ENCODE data around the gene TRIO. TPM values are rescaled to one million over a fixed set of nuclear protein-coding genes. Genes with fewer than 3 reads are reported as not detected.

Gene TRIO
- total RNA-seq, 2 experiments from 2014 or later = 4.1 to 6.5 TPM

DNA sequence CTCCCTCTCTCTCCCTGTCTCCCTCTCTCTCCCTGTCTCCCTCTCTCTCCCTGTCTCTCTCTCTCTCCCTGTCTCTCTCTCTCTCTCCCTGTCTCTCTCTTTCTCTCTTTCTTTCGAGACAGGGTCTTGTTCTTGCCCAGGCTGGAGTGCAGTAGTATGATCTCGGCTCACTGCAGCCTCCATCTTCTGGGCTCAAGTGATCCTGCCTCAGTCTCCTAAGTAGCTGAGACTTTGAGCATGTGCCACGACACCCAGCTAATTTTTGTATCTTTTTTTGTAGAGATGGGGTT, 14.3 kb downstream of the TRIO start:
- Histone ChIP-seq H3K4me1 (ENCODE audit: insufficient read depth, low read length) (no peaks in the 10 kb centered on the region), H3K36me3 (ENCODE audit: insufficient read depth, low read length) (no peaks in the 10 kb centered on the region), H3K27me3 (ENCODE audit: control insufficient read depth in 1 of 2, insufficient read depth in 2 of 2, low read length in 2 of 2) (peaks cover 6 to 23% of the 10 kb centered on the region in 2 experiments), H3K4me3 (ENCODE audit: low read length) (no peak overlapping the region), H3K27ac (ENCODE audit: low read depth in 1 of 2, low read length in 2 of 2) (no peak overlapping the region), H3K9me3 (ENCODE audit: control insufficient read depth in 1 of 2, insufficient read depth in 1 of 2, low read length in 2 of 2) (no peaks in the 10 kb centered on the region)
- no peak overlapping the region for H3K4me3 Mint-ChIP-seq
- intact Hi-C loops (cut with DNase I, micrococcal nuclease) = no loop called here
- peaks cover 15% of the 10 kb centered on the region for H3K27me3 Mint-ChIP-seq
- H3K36me3 Mint-ChIP-seq (ENCODE audit: low read depth) = no peaks in the 10 kb centered on the region
- H3K4me1 Mint-ChIP-seq (ENCODE audit: low read depth) = no peaks in the 10 kb centered on the region
- ATAC-seq (ENCODE audit: poor library complexity) = no peak
- no peaks in the 10 kb centered on the region for H3K9me3 Mint-ChIP-seq
- DNase-seq = no peak
- ChIA-PET POLR2A (no interaction called here), CTCF (no interaction called here)
- TF ChIP-seq, protein P1, sequence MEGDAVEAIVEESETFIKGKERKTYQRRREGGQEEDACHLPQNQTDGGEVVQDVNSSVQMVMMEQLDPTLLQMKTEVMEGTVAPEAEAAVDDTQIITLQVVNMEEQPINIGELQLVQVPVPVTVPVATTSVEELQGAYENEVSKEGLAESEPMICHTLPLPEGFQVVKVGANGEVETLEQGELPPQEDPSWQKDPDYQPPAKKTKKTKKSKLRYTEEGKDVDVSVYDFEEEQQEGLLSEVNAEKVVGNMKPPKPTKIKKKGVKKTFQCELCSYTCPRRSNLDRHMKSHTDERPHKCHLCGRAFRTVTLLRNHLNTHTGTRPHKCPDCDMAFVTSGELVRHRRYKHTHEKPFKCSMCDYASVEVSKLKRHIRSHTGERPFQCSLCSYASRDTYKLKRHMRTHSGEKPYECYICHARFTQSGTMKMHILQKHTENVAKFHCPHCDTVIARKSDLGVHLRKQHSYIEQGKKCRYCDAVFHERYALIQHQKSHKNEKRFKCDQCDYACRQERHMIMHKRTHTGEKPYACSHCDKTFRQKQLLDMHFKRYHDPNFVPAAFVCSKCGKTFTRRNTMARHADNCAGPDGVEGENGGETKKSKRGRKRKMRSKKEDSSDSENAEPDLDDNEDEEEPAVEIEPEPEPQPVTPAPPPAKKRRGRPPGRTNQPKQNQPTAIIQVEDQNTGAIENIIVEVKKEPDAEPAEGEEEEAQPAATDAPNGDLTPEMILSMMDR (IDR thresholded peaks at IDR 0.05) = no peak
- no peak overlapping the region for H3K27ac Mint-ChIP-seq

DNA sequence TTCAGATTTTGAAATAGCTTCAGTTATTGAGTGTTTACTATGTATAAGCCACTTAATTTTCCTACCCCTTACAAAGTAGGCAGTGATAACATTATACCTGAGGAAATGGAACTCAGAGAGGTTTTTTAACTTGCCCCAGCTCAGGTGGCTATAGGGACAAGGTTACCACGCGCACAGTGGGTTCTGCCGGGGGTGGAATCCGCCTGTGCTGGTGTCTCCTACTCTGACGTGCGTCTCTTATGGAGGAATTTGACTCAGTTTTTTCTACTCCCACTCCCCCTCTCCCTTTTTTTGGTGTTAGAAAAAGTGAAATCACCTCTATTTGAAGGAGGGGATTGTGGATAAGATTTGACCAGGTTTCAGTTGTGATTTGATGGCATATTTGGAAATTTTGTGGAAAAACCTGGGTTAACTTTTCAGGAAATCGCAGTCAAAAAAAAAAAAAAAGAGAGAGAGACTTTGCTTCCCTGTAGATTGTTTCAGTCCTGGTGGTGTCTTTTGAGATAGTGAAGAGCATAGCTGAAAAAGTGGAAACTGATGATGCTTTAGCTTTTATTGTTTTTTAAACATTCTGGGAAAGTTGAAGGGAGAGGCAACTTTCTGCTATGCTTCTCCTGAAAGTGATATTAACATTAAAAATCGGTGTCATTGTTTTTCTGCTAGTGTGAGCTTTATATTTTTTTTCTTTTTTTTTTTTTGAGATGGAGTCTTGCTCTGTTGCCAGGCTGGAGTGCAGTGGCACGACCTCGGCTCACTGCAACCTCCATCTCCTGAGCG, 15.9 kb downstream of the TRIO start:
- no peak overlapping the region for H3K4me3 ChIP-seq (ENCODE audit: low read length)
- POLR2A ChIA-PET = no interaction called here
- Mint-ChIP-seq H3K9me3 (no peaks in the 10 kb centered on the region), H3K27ac (no peak overlapping the region), H3K27me3 (peaks cover 12% of the 10 kb centered on the region), H3K4me1 (ENCODE audit: low read depth) (no peaks in the 10 kb centered on the region), H3K36me3 (ENCODE audit: low read depth) (no peaks in the 10 kb centered on the region), H3K4me3 (no peak overlapping the region)
- intact Hi-C loops (cut with DNase I, micrococcal nuclease) = no loop called here
- CTCF ChIA-PET = no interaction called here
- H3K27me3 ChIP-seq (ENCODE audit: control insufficient read depth in 1 of 2, insufficient read depth in 2 of 2, low read length in 2 of 2) = peaks cover 6 to 15% of the 10 kb centered on the region in 2 experiments
- H3K36me3 ChIP-seq (ENCODE audit: insufficient read depth, low read length) = no peaks in the 10 kb centered on the region
- DNase-seq (no peak), ATAC-seq (ENCODE audit: poor library complexity) (no peak)
- no peaks in the 10 kb centered on the region for H3K4me1 ChIP-seq (ENCODE audit: insufficient read depth, low read length)
- TF ChIP-seq, protein P1 (IDR thresholded peaks at IDR 0.05) = no peak
- H3K9me3 ChIP-seq (ENCODE audit: control insufficient read depth in 1 of 2, insufficient read depth in 1 of 2, low read length in 2 of 2) = no peaks in the 10 kb centered on the region
- no peak overlapping the region for H3K27ac ChIP-seq (ENCODE audit: low read depth in 1 of 2, low read length in 2 of 2)

DNA sequence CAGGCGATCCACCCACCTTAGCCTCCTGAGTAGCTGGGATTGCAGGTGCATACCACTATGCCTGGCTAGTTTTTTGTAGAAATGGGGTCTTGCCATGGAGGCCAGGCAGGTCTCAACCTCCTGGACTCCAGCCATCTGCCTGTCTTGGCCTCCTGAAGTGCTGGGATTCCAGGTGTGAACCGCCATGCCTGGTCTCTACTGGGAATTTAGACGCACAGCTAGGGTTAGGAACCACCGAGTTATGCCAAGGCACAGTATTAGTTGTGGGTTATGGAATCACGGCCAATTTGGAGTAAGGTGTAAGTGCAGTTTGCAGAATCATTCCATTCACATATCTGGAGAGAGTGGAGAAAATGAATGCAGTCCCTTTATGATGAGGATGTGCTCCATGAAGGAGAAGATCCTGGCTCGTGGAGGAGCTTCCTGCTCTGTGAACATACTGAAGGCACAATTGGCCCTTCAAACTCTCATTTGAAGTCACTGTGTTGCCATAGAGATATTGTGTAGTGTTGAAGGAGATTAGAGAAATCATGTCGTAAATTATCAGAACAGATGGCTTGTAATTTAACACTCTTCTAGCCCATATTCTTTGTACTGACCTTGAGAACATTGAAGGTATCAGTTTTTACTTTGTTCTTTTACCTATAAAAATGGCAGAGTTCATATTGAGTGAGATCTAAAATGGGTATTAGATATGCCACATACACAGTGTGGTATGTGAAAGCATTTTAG, 18.8 kb downstream of the TRIO start:
- H3K27me3 Mint-ChIP-seq = peaks cover 7% of the 10 kb centered on the region
- H3K36me3 Mint-ChIP-seq (ENCODE audit: low read depth) = no peaks in the 10 kb centered on the region
- TF ChIP-seq, protein P1 (IDR thresholded peaks at IDR 0.05) = no peak
- H3K4me3 Mint-ChIP-seq = no peak overlapping the region
- POLR2A ChIA-PET = no interaction called here
- peaks cover 1% of the 10 kb centered on the region for H3K9me3 Mint-ChIP-seq
- no peaks in the 10 kb centered on the region for H3K9me3 ChIP-seq (ENCODE audit: control insufficient read depth in 1 of 2, insufficient read depth in 1 of 2, low read length in 2 of 2)
- ATAC-seq (ENCODE audit: poor library complexity) = no peak
- no peak overlapping the region for H3K27ac ChIP-seq (ENCODE audit: low read depth in 1 of 2, low read length in 2 of 2)
- H3K4me1 ChIP-seq (ENCODE audit: insufficient read depth, low read length) = no peaks in the 10 kb centered on the region
- intact Hi-C loops (cut with DNase I, micrococcal nuclease) = no loop called here
- H3K27ac Mint-ChIP-seq = no peak overlapping the region
- H3K27me3 ChIP-seq (ENCODE audit: control insufficient read depth in 1 of 2, insufficient read depth in 2 of 2, low read length in 2 of 2) = peaks cover 0 to 5% of the 10 kb centered on the region in 2 experiments
- H3K4me1 Mint-ChIP-seq (ENCODE audit: low read depth) = no peaks in the 10 kb centered on the region
- no peak for DNase-seq
- H3K36me3 ChIP-seq (ENCODE audit: insufficient read depth, low read length) = no peaks in the 10 kb centered on the region
- no peak overlapping the region for H3K4me3 ChIP-seq (ENCODE audit: low read length)
- CTCF ChIA-PET = no interaction called here
